Breast epithelium (tissue), 3 donors: ENCODE data around the gene IFIT1B.

Experiments
- CTCF ChIP-seq, 3 donors: fragments of 450-650 bp; IDR thresholded peaks; one replicate each; pipeline ENCODE4 v1.5.1; 2016 to 2017; ENCODE audit warnings: antibody characterized with exemption in 3 of 3, mild to moderate bottlenecking in 3 of 3, moderate library complexity in 3 of 3
- POLR2A ChIP-seq: fragments of 450-650 bp; IDR thresholded peaks from one replicate; pipeline ENCODE4 v1.6.1; 2016; ENCODE audit warnings: antibody characterized with exemption, mild to moderate bottlenecking, moderate library complexity

GRCh38 chr10:89347701-89348457, 30.0 kb upstream of the IFIT1B start:
- TF ChIP-seq CTCF (IDR thresholded peaks at IDR 0.05) (no peak), POLR2A (no peak)
